Subcutaneous adipose tissue (tissue), 4 donors: Measurements from ENCODE around the gene CDHR2. TPM values are rescaled to one million over a fixed set of nuclear protein-coding genes. Genes with fewer than 3 reads are reported as not detected.

ENCODE experiments used
- total RNA-seq, 4 donors: library from RNA; depleted of rRNA; stranded (reverse); fragments of >200 nt; gene quantifications; one replicate each; pipeline ENCODE4 v1.1.0, GENCODE V29; 2016
- TF ChIP-seq, protein P1 (sequence below): fragments of 450-650 bp; IDR thresholded peaks from one replicate; pipeline ENCODE4 v1.5.1; 2016; ENCODE audit warnings: low read depth, mild to moderate bottlenecking, control low read depth, antibody characterized with exemption, moderate library complexity

The CDHR2 gene
- total RNA-seq, 4 donors from 2014 or later: 0.17 TPM; not detected in 3

GRCh38 chr5:176612008-176612407 lies 62.9 kb downstream of the CDHR2 start:
- TF ChIP-seq, protein P1, sequence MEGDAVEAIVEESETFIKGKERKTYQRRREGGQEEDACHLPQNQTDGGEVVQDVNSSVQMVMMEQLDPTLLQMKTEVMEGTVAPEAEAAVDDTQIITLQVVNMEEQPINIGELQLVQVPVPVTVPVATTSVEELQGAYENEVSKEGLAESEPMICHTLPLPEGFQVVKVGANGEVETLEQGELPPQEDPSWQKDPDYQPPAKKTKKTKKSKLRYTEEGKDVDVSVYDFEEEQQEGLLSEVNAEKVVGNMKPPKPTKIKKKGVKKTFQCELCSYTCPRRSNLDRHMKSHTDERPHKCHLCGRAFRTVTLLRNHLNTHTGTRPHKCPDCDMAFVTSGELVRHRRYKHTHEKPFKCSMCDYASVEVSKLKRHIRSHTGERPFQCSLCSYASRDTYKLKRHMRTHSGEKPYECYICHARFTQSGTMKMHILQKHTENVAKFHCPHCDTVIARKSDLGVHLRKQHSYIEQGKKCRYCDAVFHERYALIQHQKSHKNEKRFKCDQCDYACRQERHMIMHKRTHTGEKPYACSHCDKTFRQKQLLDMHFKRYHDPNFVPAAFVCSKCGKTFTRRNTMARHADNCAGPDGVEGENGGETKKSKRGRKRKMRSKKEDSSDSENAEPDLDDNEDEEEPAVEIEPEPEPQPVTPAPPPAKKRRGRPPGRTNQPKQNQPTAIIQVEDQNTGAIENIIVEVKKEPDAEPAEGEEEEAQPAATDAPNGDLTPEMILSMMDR: no peak

DNA sequence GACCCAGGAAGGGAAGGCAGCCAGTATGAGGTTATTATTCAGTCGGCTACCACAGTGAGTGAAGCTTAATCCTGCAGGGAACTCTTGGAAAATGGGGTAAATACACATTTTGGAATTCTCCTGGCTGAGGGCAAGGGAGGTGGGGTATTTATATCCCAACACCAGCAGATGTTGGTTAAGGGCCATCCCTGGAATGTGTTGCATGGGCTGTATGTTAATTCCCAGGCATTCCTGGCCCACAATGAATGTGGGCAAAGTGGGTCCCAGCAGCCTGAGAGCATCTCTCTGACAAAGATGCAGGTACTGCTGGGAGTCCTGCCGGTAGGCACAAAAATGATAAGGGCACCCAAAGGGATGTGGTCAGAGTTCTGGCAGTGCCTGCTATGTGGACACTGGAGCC lies 63.7 kb downstream of the CDHR2 start:
- TF ChIP-seq, protein P1: no peak

DNA sequence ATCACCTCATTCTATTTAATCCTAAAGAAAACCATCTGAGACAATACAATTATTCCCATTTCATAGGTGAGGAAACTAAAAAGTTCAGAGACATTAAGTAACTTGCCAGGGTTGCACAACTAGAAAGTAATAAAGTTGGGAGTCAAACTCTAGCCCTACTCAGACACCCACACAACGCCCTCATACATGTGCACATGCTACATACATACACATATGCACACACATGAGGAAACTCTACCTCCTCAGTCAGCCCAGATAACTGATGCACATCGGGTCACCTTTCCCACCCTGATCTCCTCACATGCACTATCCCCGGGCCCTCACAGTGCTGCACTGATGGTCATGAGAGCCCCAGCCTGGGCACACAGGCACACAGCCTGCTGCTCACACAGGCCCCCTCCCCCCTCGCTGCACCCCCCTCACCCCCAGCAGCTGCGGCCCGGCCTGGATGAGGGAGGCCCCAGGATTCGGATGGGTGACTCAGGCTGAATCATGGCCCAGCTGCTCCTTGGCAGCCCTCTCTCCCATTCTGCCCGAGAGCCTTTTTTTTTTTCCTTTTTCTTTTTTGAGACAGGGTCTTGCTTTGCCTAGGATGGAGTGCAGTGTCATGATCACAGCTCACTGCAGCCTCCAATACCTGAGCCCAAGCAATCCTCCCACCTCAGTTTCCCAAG lies 65.8 kb downstream of the CDHR2 start:
- TF ChIP-seq, protein P1: no peak

DNA sequence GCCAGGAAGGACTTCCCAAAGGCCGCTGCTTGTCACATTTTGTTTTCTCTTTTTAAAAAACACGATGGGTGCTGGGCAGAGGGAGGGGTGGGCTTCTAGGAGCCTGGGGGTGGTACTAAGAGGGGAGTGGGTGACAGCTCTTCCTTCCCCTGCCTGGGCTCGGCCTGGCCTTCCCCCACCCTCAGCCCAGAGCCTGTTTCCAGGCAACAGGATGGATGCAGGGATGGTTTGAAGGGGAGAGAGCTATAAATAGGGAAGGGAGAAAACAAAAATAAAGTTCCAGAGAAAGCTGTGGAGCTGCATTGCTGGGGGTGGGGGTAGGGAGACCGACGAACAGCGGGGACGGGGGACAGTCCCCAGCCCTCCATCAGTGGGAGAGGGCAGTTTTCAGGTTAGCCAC lies 67.4 kb downstream of the CDHR2 start:
- TF ChIP-seq, protein P1: no peak

DNA sequence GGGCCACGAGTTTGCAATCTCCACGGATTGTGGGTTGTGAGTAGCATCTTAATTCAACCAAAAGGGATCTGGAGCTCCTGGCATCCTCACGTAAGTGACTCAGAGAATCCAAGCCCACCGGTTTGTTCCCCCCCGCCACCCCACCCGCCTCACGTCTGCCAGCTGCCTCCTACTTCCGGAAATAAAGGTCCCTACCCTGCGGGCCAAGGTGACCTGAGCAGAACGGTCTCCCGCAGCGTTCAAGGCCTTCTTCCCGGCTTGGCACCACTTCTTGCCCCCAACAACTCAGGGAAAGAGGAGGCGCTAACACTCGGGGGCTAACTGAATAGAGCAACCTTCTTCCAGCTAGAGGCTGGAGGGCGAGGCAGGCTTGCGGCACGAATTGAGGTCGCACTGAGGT lies 69.6 kb downstream of the CDHR2 start:
- TF ChIP-seq, protein P1: no peak

GRCh38 chr5:176619203-176619568 lies 70.0 kb downstream of the CDHR2 start:
- TF ChIP-seq, protein P1: no peak

DNA sequence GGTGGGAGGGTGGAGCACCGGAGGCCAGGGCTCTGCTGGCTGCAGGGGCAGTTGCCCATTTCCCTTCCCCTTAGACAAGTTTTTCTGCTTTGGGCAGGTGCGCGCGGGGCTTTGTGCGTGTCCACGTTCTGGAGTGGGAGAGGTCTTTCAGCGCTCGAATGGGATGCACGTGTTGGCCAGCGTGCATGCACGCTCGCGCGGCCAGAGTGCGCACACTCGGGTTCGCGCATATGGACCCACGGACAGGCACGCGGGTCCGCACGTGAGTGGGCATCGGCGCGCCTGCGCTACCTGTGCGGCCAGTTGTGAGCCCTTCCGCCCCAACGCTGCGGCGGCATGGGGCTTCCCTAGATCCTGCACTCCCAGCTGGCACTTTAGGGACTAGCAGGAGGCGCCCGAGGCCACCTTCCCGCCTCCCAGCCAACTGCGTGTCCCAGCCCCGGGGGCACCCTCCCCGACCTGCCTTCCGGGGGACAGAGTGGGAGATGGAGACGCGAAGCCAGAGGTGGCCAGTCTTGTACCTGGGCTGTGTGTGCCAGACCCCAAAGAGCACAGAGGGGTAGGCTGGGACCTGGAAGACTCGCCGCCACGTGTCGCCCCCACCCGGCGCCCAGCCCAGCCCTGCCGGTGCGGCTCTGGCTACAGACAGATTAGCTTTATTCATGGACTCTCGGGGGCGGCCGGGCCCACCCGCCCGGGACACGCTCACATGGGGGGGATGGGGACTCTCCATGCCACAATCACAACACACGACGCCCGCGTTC lies 70.6 kb downstream of the CDHR2 start:
- TF ChIP-seq, protein P1: no peak
